NCI-H2081 (cell line): ENCODE results near the gene LAMA3.

Experiments used
- DNase-seq, 2 experiments: peaks; one replicate each; lab custom pipeline; 2025; lab: John Stamatoyannopoulos, UW

The LAMA3 gene

DNA sequence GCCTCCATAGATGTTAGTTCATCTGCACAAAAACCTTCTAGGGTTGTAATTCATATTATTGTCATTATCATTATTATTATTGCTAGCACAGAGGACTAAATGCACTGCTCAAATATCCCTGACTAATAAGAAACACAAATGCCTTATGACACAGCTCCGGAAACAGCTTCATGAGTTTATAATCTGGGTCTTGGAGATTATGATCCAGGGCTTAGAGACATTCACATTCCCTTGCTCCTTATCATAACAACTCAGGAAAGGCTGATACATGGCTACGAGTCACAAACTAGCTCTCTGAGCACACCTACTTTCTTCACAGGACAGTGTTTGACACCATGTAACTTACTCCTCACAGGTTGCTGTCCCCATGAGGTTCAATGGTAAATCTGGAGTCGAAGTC is 223.1 kb downstream of the LAMA3 start:
- no peak for DNase-seq

DNA sequence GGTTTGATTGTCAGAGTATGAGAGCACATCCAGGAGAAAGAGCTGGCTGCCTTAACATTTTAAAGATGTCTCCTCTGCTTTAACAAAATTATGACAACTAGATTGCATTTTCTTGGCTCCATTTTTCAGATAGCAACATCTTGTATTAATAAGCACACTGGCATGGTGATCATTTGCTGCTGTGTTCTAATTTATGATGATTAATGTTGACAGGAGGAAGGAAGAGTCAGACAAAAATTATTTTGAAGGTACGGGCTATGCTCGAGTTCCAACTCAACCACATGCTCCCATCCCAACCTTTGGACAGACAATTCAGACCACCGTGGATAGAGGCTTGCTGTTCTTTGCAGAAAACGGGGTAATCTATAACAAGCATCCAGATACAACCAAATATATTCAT is 227.1 kb downstream of the LAMA3 start:
- DNase-seq = no peak

DNA sequence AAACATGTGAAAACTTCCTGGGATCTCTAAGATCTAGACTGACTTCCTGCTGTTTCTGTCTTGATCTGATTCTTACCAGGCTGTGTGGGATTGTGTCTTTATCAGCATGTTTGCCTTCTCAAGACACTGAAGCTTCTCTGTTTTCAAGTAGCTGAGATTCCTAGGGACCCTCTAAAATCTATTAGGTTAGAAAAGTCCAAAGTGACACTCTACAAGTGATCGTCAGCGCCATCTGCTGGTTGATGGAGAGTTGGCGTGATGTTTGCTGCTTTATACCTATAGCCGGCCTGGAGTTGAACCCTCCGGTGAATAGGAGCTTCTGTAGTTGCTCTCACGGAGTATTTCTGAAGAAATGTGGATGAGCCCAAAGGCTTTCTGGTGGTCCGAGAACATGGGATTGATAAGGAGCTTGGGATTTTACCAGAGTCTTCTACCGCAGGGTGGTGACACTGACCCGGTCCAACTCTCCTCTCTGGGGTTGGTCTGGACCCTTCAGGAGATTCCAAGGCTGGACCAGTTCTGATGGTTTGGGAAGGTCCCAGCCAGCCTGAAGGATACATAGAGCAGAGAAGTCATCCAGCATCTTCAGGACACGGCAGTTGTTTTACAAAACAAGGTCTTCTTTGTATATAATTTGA is 229.3 kb downstream of the LAMA3 start:
- peak; percentile 69 to 77 for DNase-seq

DNA sequence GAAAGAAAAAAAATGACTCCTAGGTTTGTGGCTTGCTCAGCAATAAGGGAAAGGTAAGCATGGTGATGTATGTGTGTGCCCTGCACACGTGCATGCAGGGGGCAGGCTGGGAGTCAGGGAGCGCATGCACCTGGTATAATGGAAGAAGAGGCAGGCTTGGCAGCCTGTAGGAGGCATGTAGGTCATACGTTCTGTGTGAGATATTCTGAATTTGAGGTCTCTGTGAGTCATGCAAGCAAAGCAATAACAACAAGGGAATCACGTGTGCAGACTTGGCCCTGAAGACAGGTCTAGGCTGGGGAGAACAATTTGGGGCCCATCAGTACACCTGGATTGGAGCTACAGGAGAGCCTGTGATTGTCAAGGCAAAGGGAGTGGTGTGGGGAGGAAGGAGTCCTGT is 230.8 kb downstream of the LAMA3 start:
- no peak for DNase-seq

DNA sequence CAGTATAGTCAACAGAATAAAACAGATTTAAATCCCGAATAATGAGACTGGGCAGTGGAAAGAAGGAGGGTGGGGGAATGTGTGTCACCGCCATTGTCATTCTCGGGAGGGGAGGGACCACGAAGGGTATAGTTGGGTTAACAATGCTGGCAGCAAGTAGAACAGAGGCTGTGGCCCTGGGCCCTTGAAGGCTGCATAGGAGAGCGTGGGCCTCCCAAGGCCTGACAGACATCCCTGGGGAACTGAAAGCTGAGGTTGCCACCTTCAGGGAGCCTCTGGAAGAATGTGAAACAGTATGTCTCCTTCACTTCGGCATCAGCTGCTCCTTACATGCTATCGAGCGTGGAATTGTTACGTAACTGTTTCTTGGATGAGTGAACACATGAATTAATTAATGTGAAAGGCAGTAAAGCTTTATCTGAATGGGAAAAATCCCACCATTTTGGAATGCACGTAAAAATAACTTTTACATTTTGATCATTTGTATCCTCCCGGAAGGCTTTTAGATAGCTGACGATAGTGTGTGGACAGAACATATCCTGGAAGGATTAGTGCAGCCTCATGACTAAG is 232.5 kb downstream of the LAMA3 start:
- no peak for DNase-seq

DNA sequence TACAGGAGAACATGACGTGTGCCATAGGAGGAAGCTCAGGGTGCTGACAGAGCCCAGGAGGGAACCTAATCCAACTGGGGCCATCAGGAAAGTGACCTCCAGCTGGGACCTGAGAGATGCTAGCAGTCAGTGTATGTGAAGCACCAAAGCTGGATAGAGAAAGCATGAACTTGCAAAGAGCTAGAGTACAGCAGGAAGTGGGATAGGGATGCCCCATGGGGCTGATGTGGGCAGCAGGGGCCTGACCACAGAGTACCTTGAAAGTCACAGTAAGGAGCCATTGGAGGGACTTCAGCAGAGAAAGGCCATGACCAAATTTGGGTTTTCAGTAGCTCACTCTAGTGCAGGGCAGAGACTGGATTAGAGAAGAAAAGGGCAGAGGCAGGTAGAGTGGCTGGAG is 233.7 kb downstream of the LAMA3 start:
- no peak for DNase-seq

DNA sequence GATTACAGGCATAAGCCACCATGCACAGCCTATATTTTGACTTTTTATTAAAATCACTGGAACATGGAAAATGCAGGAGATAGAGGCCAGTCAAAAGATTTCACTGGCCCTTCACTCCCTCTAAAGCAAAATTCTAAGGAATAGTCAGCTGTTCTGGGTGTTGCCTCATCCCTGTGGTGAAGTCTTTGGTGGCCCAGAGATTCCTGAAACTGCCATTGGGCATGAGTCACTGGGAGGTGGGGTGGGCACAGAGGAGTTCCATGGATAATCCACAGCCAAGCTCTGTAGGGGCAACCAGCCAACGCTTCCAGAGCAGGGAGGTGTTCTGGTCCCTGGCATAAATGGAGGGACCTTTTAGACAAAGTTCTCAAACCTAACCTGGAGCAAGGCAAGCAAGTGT is 235.6 kb downstream of the LAMA3 start:
- DNase-seq = no peak

DNA sequence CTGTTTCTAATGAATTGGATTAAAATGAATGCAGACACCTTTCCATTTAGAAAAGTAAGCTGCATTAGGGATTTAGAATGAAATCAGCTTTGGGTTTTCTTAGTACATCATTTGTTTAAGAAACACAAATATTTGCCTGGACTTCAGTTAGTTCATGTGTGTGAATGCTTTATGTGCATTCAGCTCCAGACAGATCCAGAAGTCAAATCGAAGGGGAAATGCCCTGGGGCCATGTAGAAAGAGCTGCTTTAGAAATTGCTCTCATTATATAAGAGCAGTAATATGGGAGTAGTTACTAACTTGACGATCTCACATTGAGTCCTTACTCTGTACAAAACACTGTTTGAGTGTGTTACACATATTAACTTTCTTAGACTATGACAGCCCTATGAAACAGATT is 237.3 kb downstream of the LAMA3 start:
- DNase-seq = peak; percentile 51 to 74

DNA sequence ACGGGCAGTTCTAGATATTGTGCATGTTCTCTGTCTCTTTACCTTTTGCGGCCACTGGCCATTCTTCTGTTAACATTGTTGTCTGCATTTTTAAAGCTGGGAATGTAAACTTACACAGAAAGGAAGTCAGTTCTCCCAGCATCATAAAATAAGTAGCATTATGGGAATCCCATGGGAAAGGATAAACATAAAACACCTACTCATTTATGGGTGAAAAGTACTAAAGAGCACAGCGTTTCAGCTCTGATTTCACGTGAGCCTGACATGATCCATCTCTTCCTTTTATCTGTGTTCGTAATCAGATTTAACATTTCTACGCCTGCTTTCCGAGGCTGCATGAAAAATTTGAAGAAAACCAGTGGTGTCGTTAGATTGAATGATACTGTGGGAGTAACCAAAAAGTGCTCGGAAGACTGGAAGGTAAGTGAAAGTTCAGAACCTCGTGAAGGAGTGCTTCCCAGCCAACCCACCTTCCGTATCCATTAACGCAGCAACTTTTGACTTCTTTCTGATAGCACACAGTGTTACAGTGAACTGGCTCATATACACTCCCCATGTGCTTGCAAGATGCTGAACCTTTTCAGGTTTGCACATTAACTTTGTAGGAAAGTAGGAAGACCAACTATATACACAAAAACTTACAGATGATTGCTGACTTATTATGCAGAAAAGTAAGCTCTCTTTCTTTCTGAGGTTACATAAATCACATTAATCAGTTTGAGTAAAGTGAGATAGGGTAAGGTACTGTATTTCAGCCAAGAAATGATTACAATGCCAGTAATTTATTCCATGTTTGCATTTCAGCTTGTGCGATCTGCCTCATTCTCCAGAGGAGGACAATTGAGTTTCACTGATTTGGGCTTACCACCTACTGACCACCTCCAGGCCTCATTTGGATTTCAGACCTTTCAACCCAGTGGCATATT is 238.8 kb downstream of the LAMA3 start:
- peak; percentile 19 to 42 for DNase-seq

DNA sequence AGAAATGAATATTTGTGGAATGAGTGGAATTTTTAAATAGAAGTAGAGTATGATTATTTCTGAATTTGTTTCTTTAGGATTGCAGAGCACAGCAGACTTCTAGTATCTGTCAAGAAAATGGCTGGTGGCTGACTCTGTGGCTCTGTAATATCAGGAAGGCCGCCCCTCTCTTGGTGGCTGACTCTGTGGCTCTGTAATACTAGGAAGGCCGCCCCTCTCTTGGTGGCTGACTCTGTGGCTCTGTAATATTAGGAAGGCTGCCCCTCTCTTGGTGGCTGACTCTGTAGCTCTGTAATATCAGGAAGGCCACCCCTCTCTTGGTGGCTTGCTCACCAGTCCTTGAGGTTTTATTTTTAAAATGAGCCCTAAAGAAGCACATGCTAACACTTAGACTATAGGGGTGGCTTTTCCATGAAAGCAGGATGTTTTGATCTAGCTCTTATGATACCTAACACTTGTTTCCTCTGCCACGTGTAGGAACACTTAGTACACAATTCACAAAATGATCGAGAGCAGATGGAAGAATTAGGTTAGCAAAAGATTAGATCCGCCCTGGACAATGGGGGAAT is 240.2 kb downstream of the LAMA3 start:
- no peak for DNase-seq

DNA sequence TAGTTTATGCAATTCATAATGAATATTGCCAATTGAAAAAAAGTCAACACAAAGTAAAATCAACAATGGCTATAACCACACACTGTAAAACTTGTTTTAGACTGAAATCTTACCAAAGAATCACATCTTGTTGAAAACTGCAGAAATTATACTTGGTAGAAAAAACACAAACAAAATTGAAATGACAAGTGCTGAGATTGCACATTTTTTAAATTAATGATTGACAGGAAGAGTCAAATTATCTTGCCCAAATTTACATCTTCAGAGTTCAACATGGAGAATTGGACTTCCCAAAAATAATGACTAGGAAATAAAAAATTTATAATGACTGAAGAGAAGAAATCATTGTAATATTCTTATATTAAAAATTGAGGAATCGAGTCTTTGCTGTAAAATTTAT is 240.7 kb downstream of the LAMA3 start:
- DNase-seq = no peak

DNA sequence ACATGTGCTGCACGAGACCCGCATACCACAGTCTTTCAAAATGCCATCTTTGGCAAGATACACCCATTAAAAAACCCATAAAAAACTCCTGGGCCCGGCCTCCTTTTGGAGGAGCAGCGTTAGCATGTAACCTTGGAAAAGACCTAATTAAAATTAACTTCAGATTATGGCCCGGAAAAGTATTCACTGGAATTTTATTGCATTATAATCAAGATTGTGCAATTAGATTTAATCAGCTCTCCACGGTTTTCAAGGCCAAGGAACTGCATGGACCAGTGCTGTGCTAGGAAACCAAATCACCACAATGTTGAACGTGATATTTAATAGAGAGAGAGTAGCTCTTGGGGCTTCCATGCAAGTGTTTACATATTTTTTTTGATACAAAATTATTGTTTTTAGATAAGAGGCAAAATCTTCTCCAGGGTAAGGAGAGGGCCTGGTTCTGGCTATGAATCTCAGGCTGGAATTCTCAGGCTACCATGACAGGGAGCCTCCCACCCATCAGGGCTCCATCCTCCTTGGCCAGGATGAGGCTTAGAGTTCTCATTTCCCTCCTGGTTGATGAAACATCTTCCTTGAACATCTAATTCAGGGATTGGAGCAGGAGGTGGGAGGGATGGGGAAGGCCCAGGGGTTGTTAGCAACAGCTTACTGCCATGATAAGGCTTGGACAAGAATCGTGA is 243.3 kb downstream of the LAMA3 start:
- DNase-seq = no peak

DNA sequence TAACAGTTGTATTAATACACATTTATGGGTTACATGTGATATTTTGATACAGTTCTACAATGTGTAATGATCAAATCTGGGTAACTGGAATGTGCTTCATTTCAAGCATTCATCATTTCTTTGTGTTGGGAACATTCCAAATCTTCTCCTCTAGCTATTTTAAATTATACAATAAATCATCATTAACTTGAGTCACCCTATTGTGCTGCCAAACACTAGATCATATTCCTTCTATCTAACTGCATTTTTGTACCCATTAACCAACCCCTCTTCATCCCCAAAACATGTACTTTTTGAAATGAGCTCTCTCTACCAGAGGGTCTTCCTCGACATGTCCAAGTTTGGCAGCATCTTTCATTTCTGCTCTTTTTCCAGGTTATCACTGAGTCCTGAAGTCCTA is 244.2 kb downstream of the LAMA3 start:
- no peak for DNase-seq

DNA sequence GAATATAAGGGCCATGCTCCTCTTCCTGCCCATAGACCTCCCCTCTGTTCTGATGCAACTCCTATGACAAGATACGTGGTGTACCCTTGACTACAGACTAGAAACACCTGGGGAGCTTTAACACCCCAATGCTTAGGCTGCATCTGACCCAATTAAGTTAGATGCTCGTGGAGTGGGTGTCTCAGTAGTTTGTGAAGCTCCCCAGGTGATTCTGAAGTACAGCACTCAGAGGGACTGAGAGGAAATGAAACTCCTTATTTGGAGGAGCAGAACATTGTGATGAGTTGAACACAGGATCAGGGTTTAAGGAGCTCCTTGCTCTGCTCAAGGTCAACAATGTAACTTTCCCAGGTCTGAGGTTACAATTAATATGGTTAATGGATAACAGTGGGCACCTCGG is 245.0 kb downstream of the LAMA3 start:
- DNase-seq = no peak

DNA sequence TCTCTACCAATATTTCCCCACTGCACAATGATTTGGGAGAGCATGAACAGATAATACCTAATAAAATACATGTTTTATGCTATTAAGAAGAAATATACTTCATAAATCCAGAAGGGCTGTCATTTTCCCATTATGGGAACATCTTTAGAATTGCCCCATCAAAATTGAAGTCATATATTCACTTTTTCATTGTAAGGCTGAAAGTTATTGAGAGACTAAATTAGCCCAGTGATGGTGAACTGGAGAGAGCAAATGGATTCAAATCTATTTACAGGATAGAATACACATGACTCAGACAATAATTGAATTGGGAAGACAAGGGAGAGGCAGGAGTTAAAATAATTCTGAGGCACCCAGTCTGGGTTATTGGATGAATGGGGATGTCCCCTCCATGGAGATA is 245.6 kb downstream of the LAMA3 start:
- DNase-seq = no peak

DNA sequence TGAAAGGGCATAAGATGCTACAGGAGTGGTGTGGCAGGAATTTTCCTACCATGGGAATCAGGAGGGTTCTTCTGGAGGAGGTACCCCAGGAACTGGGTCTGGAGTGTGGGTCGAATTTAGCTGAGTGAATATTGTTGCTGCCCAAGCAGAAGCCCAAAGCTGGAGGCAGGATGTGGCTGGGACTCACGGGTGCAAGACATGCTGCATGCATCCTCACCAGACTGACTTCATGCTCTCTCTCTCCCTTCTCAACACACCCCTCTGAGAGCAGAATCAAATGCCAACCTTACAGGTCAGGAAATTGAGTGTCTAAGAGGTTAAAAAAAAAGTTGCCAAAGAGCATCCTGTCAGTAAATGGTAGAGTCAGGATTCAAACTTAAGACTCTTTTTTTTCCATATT is 246.6 kb downstream of the LAMA3 start:
- no peak for DNase-seq

DNA sequence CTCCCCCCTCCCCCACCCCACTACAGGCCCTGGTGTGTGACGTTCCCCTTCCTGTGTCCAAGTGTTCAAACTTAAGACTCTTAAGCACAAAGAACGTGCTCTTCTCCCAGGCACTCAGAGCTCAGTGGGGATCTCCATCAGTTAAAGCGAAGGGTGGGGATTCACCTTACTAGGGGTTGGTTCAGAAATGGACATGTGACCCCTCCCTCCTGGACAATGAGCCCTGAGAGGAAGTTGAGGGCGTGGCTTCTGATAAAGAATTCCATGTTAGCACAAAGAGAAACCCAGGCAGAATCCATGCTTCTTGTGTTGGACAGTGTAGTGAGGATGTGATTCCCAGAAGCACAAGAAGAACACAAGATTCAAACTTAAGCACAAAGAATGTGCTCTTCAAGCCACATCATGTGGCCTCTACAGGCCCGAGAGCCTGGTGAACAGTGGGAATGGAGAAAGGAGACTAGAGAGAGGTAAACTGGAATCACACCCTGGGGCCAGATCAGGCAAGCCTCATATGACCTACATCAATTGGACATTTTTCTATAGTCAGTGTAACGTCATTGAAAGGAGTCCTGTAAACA is 247.2 kb downstream of the LAMA3 start:
- DNase-seq = no peak

DNA sequence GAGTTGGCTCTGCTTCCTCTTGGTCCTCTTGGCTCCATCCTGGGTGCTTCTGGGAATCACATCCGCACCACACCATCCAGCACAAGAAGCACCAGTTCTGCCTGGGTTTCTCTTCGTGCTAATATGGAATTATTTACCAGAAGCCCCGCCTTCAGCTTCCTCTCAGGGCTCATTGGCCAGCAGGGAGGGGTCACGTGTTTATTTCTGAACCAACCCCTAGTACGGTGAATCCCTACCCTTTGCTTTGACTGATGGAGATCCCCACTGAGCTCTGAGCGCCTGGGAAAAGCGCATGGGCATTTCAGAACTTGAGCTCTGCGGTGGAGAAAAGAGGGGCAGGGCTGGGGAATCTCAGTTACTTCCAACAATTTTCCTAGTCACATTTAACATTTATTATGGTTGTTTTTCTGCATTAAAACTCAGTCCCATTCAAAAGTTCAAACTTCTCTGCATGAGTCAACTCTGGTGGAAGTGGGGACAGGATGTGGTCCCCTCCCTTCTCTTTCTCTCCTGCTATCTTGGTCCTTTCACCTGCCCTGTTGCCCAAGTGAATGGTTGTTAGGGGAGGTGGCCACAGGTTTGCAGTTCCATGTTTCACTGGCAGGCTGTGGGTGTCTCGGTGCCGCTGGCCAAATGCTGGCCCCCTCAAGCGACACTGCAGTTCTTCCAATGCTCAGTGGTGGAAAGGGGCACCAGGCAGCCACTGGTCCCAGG is 248.9 kb downstream of the LAMA3 start:
- no peak for DNase-seq

DNA sequence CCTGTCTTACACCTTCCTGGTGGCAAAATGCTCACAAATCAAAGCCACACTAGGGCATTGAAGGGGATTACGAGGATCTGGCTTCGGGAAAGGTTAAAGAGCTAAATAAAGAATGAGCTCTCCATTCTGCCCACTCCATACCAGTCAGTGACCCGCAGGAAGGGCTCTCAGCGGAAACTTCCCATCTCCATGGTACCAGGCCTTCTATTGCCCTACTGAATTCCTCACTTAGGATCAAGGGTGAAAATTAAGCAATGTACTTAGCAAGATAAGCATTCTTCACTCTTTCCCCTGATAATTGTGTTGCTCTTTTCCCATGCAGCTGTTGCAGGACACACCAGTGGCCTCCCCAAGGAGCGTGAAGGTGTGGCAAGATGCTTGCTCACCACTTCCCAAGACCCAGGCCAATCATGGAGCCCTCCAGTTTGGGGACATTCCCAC is 249.7 kb downstream of the LAMA3 start:
- no peak for DNase-seq

DNA sequence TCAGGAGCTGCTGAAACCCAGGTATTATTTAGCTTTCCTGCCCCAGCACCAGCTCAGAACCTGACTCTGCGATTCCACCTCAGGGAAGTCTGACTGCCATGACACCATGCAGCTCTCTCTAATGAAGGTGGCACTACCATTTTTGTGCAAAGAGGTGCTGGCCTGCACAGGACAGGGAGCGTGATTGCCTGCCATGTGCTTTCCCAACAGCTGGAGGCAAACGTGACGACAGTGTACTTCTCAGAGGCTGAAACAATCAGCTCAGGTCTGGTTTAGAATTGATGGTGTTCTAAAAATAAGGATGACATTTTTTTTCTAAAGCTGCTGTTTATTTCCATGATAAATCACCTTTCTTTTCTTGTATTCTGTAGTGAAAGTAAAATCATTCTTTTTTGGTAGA is 250.1 kb downstream of the LAMA3 start:
- no peak for DNase-seq

DNA sequence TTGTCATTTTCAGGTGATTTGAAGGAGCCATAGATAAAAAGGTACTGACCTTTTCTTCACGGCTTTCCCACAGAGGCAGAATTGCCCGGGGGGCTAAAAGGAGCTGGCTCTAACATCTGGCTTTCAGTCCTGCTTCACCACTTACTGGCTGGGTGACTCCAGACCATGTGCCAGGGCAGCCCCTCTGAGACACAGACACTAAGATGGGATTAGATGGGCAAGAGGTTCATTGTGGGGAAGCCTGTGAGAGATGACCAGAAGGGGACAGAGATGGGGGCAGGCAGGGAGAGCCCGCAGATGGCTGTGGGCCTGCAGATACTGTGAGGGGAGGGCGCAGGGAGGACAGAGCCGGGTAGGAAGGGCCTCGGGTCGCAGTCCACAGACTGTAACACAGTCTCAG is 250.6 kb downstream of the LAMA3 start:
- no peak for DNase-seq
